GM12878 (cell line): Measurements from ENCODE around the gene SLC9C1. TPM values are rescaled to one million over a fixed set of nuclear protein-coding genes. Genes with fewer than 3 reads are reported as not detected.

ENCODE experiments used
- BRCA1 ChIP-seq: IDR thresholded peaks from 2 replicates; pipeline ENCODE4 v1.6.1; 2011; ENCODE audit warnings: low read depth, low read length, improper control_type of control experiment
- NR2C1 ChIP-seq: fragments of 450-650 bp; IDR thresholded peaks from 2 replicates; pipeline ENCODE4 v1.6.1; 2017; ENCODE audit warnings: antibody characterized with exemption, mild to moderate bottlenecking, moderate library complexity
- SMAD1 ChIP-seq: fragments of 450-650 bp; IDR thresholded peaks from 2 replicates; pipeline ENCODE4 v1.6.1; 2018; ENCODE audit warnings: mild to moderate bottlenecking, low read depth; ENCODE audit not compliant: partially characterized antibody
- SMAD5 ChIP-seq: IDR thresholded peaks from 2 replicates; pipeline ENCODE4 v1.6.1; 2016; ENCODE audit warnings: antibody characterized with exemption, low read depth
- polyA plus RNA-seq, 11 experiments: library from polyadenylated mRNA; depleted of rRNA in 4 of 11; unstranded in 6 of 11; stranded (reverse) in 5 of 11; fragments of >200 nt; fragmentation: Nextera tagmentation in 4 of 11; fragmentation: Illumina TruSeq in 1 of 11; extraction: Ambion mirVana in 4 of 11; extraction: Trizol in 1 of 11; gene quantifications; 1 replicate in 1 of 11; 2 replicates in 10 of 11; pipeline versions ENCODE4 v1.2.1 to v1.2.3, GENCODE V29; 2011 to 2016; ENCODE audit warnings: inconsistent platforms in 2 of 11, missing spikeins in 2 of 11, low read depth in 1 of 11
- total RNA-seq, 4 experiments: library from RNA; depleted of rRNA in 3 of 4; stranded (reverse); fragments of >200 nt in 3 of 4; fragmentation: Illumina TruSeq in 1 of 4; extraction: Trizol in 1 of 4; gene quantifications; 2 replicates each; pipeline versions ENCODE4 v1.2.1 to v1.2.3, GENCODE V29; 2013 to 2021
- TF ChIP-seq, protein P1 (sequence below): fragments of 450-650 bp; formaldehyde crosslinking; IDR thresholded peaks from 2 replicates; pipeline ENCODE4 v1.4.0; 2022; ENCODE audit warnings: mild to moderate bottlenecking, moderate library complexity
- TF ChIP-seq, protein P2 (sequence below): IDR thresholded peaks from 2 replicates; pipeline ENCODE4 v1.6.1; 2012; ENCODE audit warnings: improper control_type of control experiment, low read depth, low read length; ENCODE audit not compliant: insufficient replicate concordance
- TF ChIP-seq, protein P3 (sequence below): IDR thresholded peaks from 2 replicates; pipeline ENCODE4 v1.6.1; 2012; ENCODE audit warnings: low read length, inconsistent platforms

SLC9C1 gene
- total and polyA plus RNA-seq, 10 of the 15 experiments (the other 5 are each of a cell fraction or from before 2014, with no cell fraction given): not detected

DNA sequence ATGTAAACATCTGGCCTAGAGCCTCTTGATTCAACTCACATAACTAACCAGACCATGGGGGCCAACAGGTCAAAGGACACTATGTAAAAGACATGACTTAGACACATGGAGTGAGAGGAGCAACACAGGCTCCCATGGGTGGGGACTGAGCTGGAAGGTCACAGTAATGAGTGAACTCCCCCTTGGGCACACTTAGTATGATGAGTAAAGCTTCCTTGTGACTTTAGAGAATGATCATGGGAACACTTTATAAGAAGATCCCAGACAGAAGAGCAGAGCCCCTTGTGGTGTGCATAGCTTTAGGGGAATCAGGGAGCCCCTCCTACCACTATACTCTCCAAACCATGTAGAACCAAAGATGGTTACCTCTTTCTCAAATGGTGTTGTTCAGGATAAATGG, 171.1 kb downstream of the SLC9C1 start (continued):
- TF ChIP-seq, protein P1, sequence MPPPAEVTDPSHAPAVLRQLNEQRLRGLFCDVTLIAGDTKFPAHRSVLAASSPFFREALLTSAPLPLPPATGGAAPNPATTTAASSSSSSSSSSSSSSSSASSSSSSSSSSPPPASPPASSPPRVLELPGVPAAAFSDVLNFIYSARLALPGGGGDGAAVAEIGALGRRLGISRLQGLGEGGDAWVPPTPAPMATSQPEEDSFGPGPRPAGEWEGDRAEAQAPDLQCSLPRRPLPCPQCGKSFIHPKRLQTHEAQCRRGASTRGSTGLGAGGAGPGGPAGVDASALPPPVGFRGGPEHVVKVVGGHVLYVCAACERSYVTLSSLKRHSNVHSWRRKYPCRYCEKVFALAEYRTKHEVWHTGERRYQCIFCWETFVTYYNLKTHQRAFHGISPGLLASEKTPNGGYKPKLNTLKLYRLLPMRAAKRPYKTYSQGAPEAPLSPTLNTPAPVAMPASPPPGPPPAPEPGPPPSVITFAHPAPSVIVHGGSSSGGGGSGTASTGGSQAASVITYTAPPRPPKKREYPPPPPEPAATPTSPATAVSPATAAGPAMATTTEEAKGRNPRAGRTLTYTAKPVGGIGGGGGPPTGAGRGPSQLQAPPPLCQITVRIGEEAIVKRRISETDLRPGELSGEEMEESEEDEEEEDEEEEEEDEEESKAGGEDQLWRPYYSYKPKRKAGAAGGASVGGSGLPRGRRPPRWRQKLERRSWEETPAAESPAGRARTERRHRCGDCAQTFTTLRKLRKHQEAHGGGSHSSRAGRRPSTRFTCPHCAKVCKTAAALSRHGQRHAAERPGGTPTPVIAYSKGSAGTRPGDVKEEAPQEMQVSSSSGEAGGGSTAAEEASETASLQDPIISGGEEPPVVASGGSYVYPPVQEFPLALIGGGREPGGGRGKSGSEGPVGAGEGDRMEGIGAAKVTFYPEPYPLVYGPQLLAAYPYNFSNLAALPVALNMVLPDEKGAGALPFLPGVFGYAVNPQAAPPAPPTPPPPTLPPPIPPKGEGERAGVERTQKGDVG (CRISPR knock-in tag): 0 out of 2 replicates have a peak, but pooled peaks have one; percentile 2
- TF ChIP-seq BRCA1 (no peak), SMAD5 (0 out of 2 replicates have a peak, but pooled peaks have one; percentile 38), NR2C1 (peak; percentile 20; the same call in 1 of the 2 replicates), SMAD1 (peak; percentile 45)
- TF ChIP-seq, protein P2, sequence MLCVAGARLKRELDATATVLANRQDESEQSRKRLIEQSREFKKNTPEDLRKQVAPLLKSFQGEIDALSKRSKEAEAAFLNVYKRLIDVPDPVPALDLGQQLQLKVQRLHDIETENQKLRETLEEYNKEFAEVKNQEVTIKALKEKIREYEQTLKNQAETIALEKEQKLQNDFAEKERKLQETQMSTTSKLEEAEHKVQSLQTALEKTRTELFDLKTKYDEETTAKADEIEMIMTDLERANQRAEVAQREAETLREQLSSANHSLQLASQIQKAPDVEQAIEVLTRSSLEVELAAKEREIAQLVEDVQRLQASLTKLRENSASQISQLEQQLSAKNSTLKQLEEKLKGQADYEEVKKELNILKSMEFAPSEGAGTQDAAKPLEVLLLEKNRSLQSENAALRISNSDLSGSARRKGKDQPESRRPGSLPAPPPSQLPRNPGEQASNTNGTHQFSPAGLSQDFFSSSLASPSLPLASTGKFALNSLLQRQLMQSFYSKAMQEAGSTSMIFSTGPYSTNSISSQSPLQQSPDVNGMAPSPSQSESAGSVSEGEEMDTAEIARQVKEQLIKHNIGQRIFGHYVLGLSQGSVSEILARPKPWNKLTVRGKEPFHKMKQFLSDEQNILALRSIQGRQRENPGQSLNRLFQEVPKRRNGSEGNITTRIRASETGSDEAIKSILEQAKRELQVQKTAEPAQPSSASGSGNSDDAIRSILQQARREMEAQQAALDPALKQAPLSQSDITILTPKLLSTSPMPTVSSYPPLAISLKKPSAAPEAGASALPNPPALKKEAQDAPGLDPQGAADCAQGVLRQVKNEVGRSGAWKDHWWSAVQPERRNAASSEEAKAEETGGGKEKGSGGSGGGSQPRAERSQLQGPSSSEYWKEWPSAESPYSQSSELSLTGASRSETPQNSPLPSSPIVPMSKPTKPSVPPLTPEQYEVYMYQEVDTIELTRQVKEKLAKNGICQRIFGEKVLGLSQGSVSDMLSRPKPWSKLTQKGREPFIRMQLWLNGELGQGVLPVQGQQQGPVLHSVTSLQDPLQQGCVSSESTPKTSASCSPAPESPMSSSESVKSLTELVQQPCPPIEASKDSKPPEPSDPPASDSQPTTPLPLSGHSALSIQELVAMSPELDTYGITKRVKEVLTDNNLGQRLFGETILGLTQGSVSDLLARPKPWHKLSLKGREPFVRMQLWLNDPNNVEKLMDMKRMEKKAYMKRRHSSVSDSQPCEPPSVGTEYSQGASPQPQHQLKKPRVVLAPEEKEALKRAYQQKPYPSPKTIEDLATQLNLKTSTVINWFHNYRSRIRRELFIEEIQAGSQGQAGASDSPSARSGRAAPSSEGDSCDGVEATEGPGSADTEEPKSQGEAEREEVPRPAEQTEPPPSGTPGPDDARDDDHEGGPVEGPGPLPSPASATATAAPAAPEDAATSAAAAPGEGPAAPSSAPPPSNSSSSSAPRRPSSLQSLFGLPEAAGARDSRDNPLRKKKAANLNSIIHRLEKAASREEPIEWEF: peak; percentile 76
- TF ChIP-seq, protein P3, sequence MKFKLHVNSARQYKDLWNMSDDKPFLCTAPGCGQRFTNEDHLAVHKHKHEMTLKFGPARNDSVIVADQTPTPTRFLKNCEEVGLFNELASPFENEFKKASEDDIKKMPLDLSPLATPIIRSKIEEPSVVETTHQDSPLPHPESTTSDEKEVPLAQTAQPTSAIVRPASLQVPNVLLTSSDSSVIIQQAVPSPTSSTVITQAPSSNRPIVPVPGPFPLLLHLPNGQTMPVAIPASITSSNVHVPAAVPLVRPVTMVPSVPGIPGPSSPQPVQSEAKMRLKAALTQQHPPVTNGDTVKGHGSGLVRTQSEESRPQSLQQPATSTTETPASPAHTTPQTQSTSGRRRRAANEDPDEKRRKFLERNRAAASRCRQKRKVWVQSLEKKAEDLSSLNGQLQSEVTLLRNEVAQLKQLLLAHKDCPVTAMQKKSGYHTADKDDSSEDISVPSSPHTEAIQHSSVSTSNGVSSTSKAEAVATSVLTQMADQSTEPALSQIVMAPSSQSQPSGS: peak; percentile 40
